ENCODE measurements around the gene FBXL14.

Gene FBXL14

GRCh38 chr12:1592444-1593173 lies 1.8 kb downstream of the FBXL14 start:
- peak; percentile 63 for DNase-seq

- no peak for DNase-seq
These were observed 2.8 kb downstream of the FBXL14 start for GRCh38 chr12:1591543-1591942.

DNA sequence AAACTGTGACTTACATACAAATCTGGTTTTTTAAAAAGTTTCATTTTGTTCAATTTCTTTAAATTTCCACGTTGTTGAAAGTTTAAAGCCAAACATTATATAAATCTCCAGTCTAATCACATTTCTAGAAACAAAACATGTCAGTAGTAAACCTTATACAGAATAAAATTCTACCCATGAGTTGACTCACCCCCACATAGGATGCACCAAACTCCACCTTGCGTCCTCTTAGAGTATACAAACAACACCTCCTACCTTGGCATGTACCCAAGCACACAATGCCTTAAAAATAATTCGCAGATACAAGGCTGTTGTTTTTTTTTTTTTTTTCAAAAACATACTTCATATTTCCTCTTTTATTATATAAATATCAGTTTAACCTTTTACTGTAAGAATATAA lies 3.3 kb downstream of the FBXL14 start:
- no peak for DNase-seq

DNA sequence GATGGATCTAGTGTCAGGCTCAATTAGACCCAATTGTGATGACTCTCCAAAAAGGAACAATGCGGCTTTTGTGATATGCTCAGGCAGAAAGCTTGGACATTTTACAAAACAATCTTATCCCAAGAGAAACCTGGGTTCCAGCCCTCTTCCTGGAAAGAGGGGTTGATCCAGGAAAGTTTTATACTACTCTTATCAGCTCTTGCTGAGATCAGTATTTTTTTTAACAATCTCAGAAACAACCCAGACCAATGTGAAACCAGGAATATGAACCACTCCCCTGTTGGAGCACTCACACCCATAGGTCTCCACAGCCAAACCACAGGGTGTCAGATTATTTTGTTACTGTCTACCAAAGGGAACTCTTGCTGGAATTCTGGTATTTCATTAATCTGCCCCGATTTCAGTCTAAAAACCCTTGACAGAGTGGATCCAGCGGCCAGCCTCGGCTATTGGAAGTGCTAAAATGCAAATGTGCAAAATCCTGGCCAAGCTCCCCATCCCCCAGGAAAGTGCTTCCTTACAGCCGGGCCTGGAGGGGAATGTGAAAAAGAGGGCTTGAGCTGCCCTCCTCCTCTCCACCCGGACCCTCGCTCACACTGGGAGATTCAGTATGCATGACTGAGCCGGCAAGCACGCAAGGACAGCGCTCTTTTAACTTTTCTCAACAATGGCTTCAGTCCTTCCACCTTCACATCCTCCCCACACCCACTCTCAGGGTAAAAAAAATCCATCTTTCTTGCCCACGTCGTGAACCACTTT lies 4.0 kb downstream of the FBXL14 start:
- no peak for DNase-seq

GRCh38 chr12:1588575-1588947 lies 5.8 kb downstream of the FBXL14 start:
- DNase-seq = no peak

- DNase-seq = no peak
These were observed 6.3 kb downstream of the FBXL14 start for GRCh38 chr12:1587927-1588574.

GRCh38 chr12:1584326-1584725 lies 10.1 kb downstream of the FBXL14 start:
- peak; percentile 85 for DNase-seq

- DNase-seq = peak; percentile 88
These were observed 10.8 kb downstream of the FBXL14 start for GRCh38 chr12:1583421-1584078.

DNA sequence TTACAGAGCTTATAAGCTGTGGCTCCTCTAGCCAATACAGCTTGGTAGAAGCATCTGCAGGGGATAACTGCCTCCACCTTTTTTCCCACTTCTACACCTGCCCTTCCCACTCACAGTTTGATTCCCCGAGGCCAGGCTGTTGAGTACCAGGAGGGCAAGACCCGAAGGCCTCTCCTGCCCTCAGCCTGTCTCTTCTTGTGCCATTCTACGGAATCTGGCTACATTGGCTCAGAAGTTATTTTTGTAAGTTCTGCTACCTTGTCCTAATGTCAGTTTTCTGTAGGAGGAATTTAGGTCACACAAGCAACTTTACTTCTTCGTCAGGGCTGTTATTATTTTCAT lies 11.7 kb downstream of the FBXL14 start:
- DNase-seq = no peak

DNA sequence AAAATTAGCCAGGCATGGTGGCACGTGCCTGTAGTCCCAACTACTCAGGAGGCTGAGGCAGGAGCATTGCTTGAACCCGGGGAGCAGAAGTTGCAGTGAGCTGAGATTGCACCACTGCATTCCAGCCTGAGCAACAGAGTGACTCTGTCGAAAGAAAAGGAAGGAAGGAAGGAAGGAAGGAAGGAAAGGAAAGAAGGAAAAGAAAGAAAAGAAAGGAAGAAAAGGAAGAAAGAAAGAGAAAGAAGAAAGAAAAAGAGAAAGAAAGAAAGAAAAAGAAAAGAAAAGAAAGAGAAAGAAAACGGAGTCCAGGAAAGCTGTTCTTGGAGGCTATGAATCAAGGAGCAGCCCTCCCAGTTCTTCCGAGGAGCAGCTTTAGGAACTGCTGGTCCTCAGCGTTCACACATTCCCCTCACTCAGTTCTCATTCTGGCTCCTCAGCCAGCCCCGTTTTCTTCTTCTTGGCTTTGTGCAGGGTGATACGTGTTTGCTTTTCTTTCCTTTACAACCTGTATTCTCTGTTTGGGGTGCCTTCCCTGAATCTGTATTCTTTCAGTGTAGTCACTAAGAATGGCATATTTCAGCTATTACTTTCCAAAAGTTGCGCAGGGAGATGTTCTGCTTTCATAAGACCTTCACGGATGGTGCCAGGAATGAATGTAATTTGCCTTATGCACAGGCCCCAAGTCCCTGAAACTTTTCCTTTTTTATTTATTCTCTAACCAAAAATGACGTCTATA lies 12.2 kb downstream of the FBXL14 start:
- no peak for DNase-seq

- DNase-seq = no peak
These were observed 13.9 kb downstream of the FBXL14 start for GRCh38 chr12:1580526-1580925.

DNA sequence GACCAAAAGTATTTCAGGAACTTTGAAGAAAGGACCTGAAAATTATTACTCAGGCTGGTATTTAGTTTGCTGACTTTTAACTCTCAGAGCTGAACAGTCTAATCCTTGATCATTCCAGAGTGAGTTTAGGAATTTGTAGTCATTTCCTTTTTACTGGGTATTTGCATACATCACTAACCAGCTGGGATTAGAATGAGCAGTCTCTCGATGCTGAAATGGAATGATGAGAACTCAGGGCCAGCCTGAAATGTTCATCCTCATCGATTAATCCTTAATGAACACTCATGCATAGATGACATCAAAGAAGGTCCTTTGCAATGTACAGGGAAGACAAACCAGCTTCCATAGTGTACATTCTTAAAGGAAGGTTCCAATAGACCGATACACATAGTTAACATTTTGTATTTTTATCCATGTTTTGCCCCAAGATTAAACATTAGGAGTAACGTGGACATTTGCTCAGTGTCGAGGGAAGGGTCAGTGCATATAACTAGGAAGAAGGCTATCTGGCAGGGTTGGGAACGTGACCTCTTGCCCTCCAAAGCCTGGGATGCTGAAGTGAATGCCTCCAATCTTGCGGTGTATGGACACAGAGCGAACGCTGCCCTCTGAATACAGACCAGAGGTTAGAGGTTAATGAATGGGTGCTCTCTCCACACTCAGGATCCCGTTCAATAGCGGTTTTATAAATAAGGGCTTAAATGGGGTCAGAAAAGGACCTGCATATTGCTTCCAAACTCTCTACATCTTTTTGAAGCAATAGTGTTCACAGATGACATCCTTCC lies 14.5 kb downstream of the FBXL14 start:
- no peak for DNase-seq

GRCh38 chr12:1576410-1577241 lies 17.8 kb downstream of the FBXL14 start:
- DNase-seq = no peak

DNA sequence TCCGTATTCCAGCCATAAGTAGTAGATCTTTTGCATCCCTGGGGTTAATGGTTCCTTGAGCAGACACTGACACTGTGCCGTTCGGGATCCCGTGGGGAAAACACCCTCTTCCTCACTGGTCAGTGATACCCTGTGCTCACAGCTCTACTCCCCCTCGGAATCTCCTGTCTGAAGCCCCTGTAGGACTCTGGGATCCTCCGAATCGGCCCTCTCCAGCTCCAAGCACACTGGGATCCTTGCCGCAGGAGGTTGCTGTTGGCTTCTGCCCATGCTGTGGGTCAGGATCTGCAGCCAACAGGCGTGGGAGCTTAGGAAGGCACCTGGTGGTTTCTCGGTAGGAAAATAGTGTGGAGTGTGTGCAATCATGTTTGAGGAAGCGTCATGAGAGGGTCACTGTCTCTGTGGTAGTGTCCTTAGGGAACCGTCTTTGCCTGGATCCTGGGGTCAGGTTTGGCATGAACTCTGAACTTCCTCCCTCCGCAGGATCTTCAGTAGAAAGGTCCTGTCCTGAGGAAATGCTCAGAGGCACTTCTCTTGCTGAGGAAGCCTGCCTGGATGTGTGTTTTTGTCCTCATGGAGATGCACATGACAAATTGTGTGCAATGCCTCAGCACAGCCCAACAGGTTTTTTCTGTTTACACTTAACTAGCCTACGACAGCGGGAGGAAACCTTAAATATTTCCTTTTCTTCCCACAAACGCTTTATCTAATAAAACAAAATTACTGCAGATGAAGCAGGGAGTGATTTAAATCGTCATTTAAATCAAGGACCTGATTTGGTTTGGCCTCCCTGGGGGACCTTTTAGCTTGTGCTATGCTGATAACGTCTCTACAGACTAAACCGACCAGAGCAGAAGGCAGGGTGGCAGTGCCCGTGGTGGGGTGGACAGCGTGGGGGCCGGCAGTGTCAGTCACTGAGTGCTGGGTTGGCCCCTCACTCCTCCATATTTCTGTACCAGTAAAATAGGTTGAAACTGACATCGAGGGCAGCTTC lies 18.7 kb downstream of the FBXL14 start:
- peak; percentile 40 for DNase-seq

- DNase-seq = no peak
These were observed 19.5 kb downstream of the FBXL14 start for GRCh38 chr12:1574865-1575259.

DNA sequence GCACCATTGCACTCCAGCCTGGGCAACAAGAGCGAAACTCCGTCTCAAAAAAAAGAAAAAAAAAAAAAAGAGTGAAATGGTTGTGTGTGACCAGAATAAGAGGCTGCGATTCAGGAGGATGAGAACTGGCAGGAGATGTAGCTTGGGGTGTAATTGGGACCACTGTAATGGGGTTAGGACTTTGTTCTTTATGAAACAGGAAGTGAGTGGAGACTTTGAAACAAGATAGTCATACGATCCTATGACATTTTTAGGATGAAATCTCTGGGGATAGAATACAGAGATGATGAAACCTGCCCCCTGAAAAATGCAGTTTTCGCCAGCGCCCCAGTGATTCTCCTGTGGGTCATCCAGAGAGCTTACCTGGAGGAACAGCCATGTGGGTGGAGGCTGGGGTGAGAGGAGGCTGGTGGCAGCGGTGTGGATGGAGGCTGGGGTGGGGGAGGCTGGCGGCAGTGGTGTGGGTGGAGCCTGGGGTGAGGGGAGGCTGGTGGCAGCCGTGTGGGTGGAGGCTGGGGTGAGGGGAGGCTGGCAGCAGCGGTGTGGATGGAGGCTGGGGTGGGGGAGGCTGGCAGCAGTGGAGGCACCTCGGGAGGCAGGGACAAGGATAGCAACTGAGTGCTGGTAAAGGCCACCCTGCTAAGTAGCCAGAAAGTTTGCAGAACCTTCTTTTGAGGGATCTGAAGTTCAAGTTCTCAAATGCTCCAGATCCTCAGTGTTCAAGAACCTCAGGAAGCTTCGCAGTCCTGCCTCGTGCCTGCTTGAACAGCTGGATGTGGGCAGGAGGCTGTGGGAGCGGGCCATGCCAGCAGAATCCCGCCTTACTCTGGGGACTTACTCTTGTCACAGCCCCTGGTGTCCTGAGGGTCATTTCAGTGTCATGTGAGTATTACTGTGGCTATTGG lies 20.2 kb downstream of the FBXL14 start:
- peak; percentile 23 for DNase-seq

GRCh38 chr12:1572731-1573130 lies 21.6 kb downstream of the FBXL14 start:
- no peak for DNase-seq

DNA sequence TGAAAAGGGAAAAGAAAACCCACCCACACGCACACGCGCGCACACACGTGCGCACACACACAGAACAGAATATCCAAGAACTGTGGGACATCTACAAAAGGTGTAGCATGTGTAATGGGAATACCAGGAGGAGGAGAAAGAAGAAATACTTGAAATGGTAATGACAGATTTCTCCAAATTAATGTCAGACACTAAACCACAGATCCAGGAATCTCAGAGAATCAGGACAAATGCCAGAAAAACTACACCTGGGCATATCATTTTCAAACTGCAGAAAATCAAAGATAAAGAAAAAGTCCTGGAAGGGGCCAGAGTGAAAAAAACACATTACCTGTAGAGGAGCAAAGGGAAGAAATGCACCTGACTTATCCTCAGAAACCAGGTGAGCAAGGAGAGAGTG lies 26.5 kb downstream of the FBXL14 start:
- no peak for DNase-seq
